ENCODE results near the gene TMTC3. TPM values are rescaled to one million over a fixed set of nuclear protein-coding genes. Genes with fewer than 3 reads are reported as not detected.
A peak's percentile ranks its signal among the peaks of the same experiment; 100 is the strongest.

The TMTC3 gene
- total RNA-seq, 1 donor from 2014 or later: 36.6 TPM

DNA sequence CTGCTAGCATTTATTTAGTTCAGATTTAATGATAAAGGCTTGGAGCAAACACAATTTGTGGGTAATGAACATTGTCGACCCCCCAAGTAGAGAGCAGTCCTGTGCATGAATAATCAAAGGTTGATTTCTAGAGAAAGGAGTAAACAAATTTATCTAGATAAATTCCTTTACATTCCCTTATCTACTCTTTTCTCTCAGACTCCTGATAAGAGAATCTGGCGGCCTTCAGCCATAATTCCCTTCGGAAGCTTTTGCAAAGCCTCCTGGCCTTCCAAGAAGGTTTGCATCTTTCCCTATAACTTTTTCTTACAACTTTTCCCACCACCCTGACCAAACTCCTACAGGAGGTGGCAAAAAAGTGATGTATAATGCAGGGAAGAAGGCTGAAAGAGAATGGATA lies 42.1 kb downstream of the TMTC3 start:
- Mint-ChIP-seq H3K9me3 (peaks cover 41% of the 10 kb centered on the region), H3K4me3 (no peak overlapping the region), H3K4me1 (peaks cover 2% of the 10 kb centered on the region), H3K27me3 (ENCODE audit: low read depth) (no peaks in the 10 kb centered on the region), H3K27ac (no peak overlapping the region), H3K36me3 (peaks cover 64% of the 10 kb centered on the region)
- no peak for DNase-seq (ENCODE audit: low spot score in 2 of 2, unreplicated experiment in 2 of 2)
- TF ChIP-seq, protein P1, sequence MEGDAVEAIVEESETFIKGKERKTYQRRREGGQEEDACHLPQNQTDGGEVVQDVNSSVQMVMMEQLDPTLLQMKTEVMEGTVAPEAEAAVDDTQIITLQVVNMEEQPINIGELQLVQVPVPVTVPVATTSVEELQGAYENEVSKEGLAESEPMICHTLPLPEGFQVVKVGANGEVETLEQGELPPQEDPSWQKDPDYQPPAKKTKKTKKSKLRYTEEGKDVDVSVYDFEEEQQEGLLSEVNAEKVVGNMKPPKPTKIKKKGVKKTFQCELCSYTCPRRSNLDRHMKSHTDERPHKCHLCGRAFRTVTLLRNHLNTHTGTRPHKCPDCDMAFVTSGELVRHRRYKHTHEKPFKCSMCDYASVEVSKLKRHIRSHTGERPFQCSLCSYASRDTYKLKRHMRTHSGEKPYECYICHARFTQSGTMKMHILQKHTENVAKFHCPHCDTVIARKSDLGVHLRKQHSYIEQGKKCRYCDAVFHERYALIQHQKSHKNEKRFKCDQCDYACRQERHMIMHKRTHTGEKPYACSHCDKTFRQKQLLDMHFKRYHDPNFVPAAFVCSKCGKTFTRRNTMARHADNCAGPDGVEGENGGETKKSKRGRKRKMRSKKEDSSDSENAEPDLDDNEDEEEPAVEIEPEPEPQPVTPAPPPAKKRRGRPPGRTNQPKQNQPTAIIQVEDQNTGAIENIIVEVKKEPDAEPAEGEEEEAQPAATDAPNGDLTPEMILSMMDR (IDR thresholded peaks at IDR 0.05; ENCODE audit: unreplicated experiment): no peak

DNA sequence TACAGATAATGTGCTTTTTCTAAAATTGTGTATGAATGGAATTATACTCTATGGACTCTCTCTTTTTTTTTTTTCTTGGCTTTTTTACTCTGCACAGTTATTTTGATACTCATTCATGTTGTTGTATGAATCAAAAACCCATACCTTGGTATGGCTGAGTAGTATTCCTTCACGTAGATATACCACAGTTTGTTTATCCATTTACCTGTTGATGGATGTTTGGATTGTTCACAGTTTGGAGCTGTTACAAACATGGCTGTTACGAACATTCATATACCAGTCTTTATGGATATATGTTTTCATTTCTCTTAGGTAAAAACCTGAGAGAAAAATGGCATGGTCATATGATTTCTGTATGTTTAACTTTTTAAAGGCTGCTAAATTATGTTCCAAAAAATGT lies 43.2 kb downstream of the TMTC3 start:
- H3K4me3 Mint-ChIP-seq: no peak overlapping the region
- no peaks in the 10 kb centered on the region for H3K27me3 Mint-ChIP-seq (ENCODE audit: low read depth)
- H3K27ac Mint-ChIP-seq: no peak overlapping the region
- H3K36me3 Mint-ChIP-seq: peaks cover 54% of the 10 kb centered on the region
- TF ChIP-seq, protein P1 (IDR thresholded peaks at IDR 0.05; ENCODE audit: unreplicated experiment): no peak
- H3K4me1 Mint-ChIP-seq: no peaks in the 10 kb centered on the region
- peaks cover 37% of the 10 kb centered on the region for H3K9me3 Mint-ChIP-seq
- DNase-seq (ENCODE audit: low spot score in 2 of 2, unreplicated experiment in 2 of 2): no peak

DNA sequence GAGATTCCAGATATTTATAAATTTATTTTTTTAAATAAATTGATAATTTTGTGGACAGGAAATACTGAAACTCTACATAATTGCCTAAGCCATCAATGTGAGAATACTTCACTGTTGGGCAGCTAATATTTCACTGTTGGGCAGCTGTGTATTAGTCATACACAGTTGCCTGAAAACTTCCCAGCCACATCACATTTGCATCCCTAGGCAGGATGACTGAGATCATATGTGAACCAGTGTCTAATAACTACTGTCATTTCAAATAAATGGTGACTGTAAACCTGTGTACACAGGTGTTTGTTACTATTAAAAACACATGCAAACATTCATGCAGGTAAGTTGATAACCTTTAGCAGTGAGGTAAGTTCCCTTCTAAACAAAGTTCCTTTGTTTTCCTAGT lies 43.9 kb downstream of the TMTC3 start:
- no peaks in the 10 kb centered on the region for H3K4me1 Mint-ChIP-seq
- TF ChIP-seq, protein P1 (IDR thresholded peaks at IDR 0.05; ENCODE audit: unreplicated experiment): no peak
- H3K4me3 Mint-ChIP-seq: no peak overlapping the region
- peaks cover 49% of the 10 kb centered on the region for H3K36me3 Mint-ChIP-seq
- H3K27me3 Mint-ChIP-seq (ENCODE audit: low read depth): no peaks in the 10 kb centered on the region
- no peak for DNase-seq (ENCODE audit: low spot score in 2 of 2, unreplicated experiment in 2 of 2)
- H3K9me3 Mint-ChIP-seq: peaks cover 34% of the 10 kb centered on the region
- no peak overlapping the region for H3K27ac Mint-ChIP-seq

DNA sequence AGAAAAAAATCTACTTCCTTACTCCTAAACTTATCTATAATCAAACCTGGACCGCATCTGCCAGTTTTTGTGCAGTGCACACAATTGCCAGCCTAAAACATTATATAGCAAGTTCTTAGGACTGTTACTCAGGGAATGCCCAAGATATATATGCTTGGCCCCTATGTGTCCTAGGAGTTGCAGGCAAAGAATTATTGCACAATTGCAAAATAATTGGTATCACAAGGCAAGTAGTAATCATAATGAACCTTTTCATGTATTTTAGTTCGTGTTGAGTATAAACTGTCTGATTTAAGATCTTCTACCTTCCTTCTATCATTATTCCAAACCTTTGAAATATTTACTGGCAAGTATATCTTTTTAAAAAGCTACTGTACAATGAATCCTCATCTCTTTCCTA lies 45.5 kb downstream of the TMTC3 start:
- Mint-ChIP-seq H3K9me3 (peaks cover 19% of the 10 kb centered on the region), H3K36me3 (peaks cover 33% of the 10 kb centered on the region), H3K27ac (no peak overlapping the region), H3K4me1 (no peaks in the 10 kb centered on the region), H3K4me3 (no peak overlapping the region), H3K27me3 (ENCODE audit: low read depth) (no peaks in the 10 kb centered on the region)
- TF ChIP-seq, protein P1 (IDR thresholded peaks at IDR 0.05; ENCODE audit: unreplicated experiment): no peak
- no peak for DNase-seq (ENCODE audit: low spot score in 2 of 2, unreplicated experiment in 2 of 2)

DNA sequence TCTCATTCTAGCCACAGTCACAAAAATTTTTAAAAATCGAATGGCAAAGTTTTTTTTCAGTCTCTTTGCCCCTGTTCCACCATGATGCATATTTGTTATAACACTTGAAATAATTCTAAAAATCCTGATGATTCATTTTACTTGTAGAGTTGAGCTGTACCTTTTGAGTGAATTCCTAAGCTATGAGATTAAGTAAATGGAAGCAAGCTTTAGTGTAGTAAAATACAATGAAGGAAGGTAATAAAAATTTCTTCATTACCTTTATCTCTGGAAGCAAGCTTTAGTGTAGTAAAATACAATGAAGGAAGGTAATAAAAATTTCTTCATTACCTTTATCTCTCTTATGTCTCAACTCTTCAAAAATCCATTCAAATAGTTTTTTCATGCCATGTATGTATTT lies 46.1 kb downstream of the TMTC3 start:
- Mint-ChIP-seq H3K27me3 (ENCODE audit: low read depth) (no peaks in the 10 kb centered on the region), H3K4me1 (no peaks in the 10 kb centered on the region), H3K27ac (no peak overlapping the region), H3K9me3 (peaks cover 13% of the 10 kb centered on the region), H3K4me3 (no peak overlapping the region), H3K36me3 (peaks cover 27% of the 10 kb centered on the region)
- DNase-seq (ENCODE audit: low spot score in 2 of 2, unreplicated experiment in 2 of 2): no peak
- TF ChIP-seq, protein P1 (IDR thresholded peaks at IDR 0.05; ENCODE audit: unreplicated experiment): no peak

DNA sequence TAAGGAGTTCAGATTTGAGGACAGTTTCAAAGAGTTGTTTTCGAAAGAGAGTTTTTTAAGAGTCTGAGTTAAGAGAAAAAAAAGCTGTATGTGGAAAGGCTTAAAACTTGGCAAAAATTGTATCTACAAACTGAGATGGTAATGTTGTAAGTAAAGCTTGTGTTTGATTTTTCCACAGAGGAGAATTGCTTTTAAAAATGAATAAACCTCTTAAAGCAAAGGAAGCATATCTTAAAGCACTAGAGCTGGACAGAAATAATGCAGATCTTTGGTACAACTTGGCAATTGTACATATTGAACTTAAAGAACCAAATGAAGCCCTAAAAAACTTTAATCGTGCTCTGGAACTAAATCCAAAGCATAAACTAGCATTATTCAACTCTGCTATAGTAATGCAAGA lies 50.3 kb downstream of the TMTC3 start:
- no peaks in the 10 kb centered on the region for H3K9me3 Mint-ChIP-seq
- TF ChIP-seq, protein P1 (IDR thresholded peaks at IDR 0.05; ENCODE audit: unreplicated experiment): no peak
- H3K4me3 Mint-ChIP-seq: no peak overlapping the region
- peaks cover 25% of the 10 kb centered on the region for H3K36me3 Mint-ChIP-seq
- DNase-seq (ENCODE audit: low spot score in 2 of 2, unreplicated experiment in 2 of 2): no peak
- H3K27me3 Mint-ChIP-seq (ENCODE audit: low read depth): no peaks in the 10 kb centered on the region
- peak overlapping the region; percentile 21 for H3K27ac Mint-ChIP-seq
- no peaks in the 10 kb centered on the region for H3K4me1 Mint-ChIP-seq

Data from mesothelial cell of epicardium (in vitro differentiated cells).